Neural cell (in vitro differentiated cells): ENCODE results near the gene IL3. TPM values are rescaled to one million over a fixed set of nuclear protein-coding genes. Genes with fewer than 3 reads are reported as not detected.

Source experiments
- H2AFZ ChIP-seq: fragments of 200-600, 300-800 bp; sonication (generic), shearing (Covaris generic); 2 replicates; pipeline ENCODE4 v1.6.0; 2014; ENCODE audit warnings: low read depth, mild to moderate bottlenecking, antibody characterized with exemption, low read length, moderate library complexity
- H3F3A ChIP-seq: fragments of 200-600 bp; shearing (Covaris generic); 2 replicates; pipeline ENCODE4 v1.6.1; 2016; ENCODE audit warnings: mild to moderate bottlenecking, moderate library complexity, mixed read lengths, antibody characterized with exemption, low read length; ENCODE audit not compliant: insufficient read depth, poor library complexity, severe bottlenecking
- H3K27ac ChIP-seq: fragments of 200-600, 300-800 bp; sonication (generic), shearing (Covaris generic); 2 replicates; pipeline ENCODE4 v1.5.1; 2014; ENCODE audit warnings: mild to moderate bottlenecking, low read length, moderate library complexity
- H3K27me3 ChIP-seq: fragments of 300-800, 200-600 bp; sonication (generic), shearing (Covaris generic); 2 replicates; pipeline ENCODE4 v1.6.0; 2014; ENCODE audit warnings: mild to moderate bottlenecking, low read depth, low read length, moderate library complexity; ENCODE audit not compliant: insufficient read depth
- H3K36me3 ChIP-seq: fragments of 300-800, 200-600 bp; sonication (generic), shearing (Covaris generic); 2 replicates; pipeline ENCODE4 v1.5.1; 2014; ENCODE audit warnings: mild to moderate bottlenecking, antibody characterized with exemption, low read length, moderate library complexity; ENCODE audit not compliant: insufficient read depth
- H3K4me2 ChIP-seq: fragments of 300-800, 200-600 bp; sonication (generic), shearing (Covaris generic); 2 replicates; pipeline ENCODE4 v1.6.0; 2014; ENCODE audit warnings: mild to moderate bottlenecking, low read length
- H3K4me3 ChIP-seq: fragments of 300-800, 200-600 bp; sonication (generic), shearing (Covaris generic); 2 replicates; pipeline ENCODE4 v1.5.1; 2014; ENCODE audit warnings: mild to moderate bottlenecking, low read length, moderate library complexity
- H3K79me2 ChIP-seq: fragments of 200-600 bp; shearing (Covaris generic); replicated peaks from 2 replicates; pipeline ENCODE4 v1.6.0; 2014; ENCODE audit warnings: mild to moderate bottlenecking, low read length, moderate library complexity; ENCODE audit not compliant: insufficient read depth
- H3K9ac ChIP-seq: fragments of 300-800, 200-600 bp; sonication (generic), shearing (Covaris generic); 2 replicates; pipeline ENCODE4 v1.6.1; 2016; ENCODE audit warnings: mild to moderate bottlenecking, low read length, mixed read lengths
- H3K9me2 ChIP-seq: fragments of 200-600 bp; shearing (Covaris generic); 2 replicates; pipeline ENCODE4 v1.6.1; 2016; ENCODE audit warnings: mild to moderate bottlenecking, low read length, mixed read lengths; ENCODE audit not compliant: insufficient read depth
- H3K9me3 ChIP-seq: fragments of 200-600, 300-800 bp; sonication (generic), shearing (Covaris generic); 2 replicates; pipeline ENCODE4 v1.6.1; 2016; ENCODE audit warnings: mild to moderate bottlenecking, mixed run types, low read length, moderate library complexity, mixed read lengths
- H4K20me1 ChIP-seq: fragments of 200-600 bp; shearing (Covaris generic); 2 replicates; pipeline ENCODE4 v1.6.1; 2016; ENCODE audit warnings: mild to moderate bottlenecking, mixed run types; ENCODE audit not compliant: insufficient read depth
- EP300 ChIP-seq: fragments of 450-650 bp; conservative IDR thresholded peaks from 2 replicates; pipeline ENCODE4 v1.6.1; 2014; ENCODE audit warnings: antibody characterized with exemption, mild to moderate bottlenecking, moderate library complexity; ENCODE audit not compliant: poor library complexity, severe bottlenecking
- EZH2 ChIP-seq: fragments of 200-600, 300-800 bp; shearing (Covaris generic), sonication (generic); IDR thresholded peaks from 2 replicates; pipeline ENCODE4 v1.6.1; 2014; ENCODE audit warnings: antibody characterized with exemption, low read length, borderline replicate concordance, mild to moderate bottlenecking; ENCODE audit not compliant: insufficient read depth, poor library complexity, severe bottlenecking
- MXI1 ChIP-seq: fragments of 450-650 bp; conservative IDR thresholded peaks from 2 replicates; pipeline ENCODE4 v1.6.1; 2014; ENCODE audit warnings: antibody characterized with exemption, mild to moderate bottlenecking; ENCODE audit not compliant: poor library complexity, severe bottlenecking
- POLR2AphosphoS5 ChIP-seq: IDR thresholded peaks from 2 replicates; pipeline ENCODE4 v1.6.1; 2012
- RAD21 ChIP-seq: fragments of 450-650 bp; conservative IDR thresholded peaks from 2 replicates; pipeline ENCODE4 v1.6.1; 2014; ENCODE audit warnings: antibody characterized with exemption, mild to moderate bottlenecking, moderate library complexity
- SMC3 ChIP-seq: fragments of 450-650 bp; conservative IDR thresholded peaks from 2 replicates; pipeline ENCODE4 v1.6.1; 2014; ENCODE audit warnings: antibody characterized with exemption, mild to moderate bottlenecking, moderate library complexity; ENCODE audit not compliant: poor library complexity
- polyA plus RNA-seq: library from polyadenylated mRNA; depleted of rRNA; stranded (reverse); fragments of >200 nt; gene quantifications from 2 replicates; pipeline ENCODE4 v1.2.3, GENCODE V29; 2014
- TF ChIP-seq, protein P1 (sequence below): fragments of 450-650 bp; IDR thresholded peaks from 2 replicates; pipeline ENCODE4 v1.5.1; 2014; ENCODE audit warnings: antibody characterized with exemption, mild to moderate bottlenecking, moderate library complexity; ENCODE audit not compliant: poor library complexity, severe bottlenecking
- TF ChIP-seq, protein P2 (sequence below): IDR thresholded peaks from 2 replicates; pipeline ENCODE4 v1.6.1; 2012; ENCODE audit warnings: borderline replicate concordance

Gene IL3
- polyA plus RNA-seq, 1 donor from 2014 or later = not detected

DNA sequence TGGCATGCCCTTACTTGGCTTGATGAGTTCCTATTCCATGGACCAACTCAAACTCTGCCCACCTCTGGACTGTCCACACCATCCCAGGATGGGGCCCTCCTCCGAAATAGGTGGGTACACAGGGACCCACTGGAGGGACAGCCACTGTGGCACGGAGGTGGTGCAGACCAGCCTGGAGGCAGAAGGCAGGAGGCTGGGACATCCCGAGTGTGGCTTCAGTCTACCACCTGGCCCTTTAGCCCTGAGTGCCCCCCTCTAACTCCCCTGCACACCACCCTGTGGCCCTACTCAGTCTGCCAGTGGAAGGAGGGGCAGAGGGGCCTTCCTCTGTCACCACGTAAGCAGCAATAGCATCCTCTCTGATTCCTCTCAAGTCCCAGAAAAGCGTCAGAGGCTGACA lies 3.7 kb downstream of the IL3 start:
- no peak overlapping the region for H3K4me2 ChIP-seq
- no peaks in the 10 kb centered on the region for H3F3A ChIP-seq
- H3K36me3 ChIP-seq = no peaks in the 10 kb centered on the region
- no peak overlapping the region for H3K27ac ChIP-seq
- H2AFZ ChIP-seq = no peak overlapping the region
- H3K4me3 ChIP-seq = no peak overlapping the region
- no peaks in the 10 kb centered on the region for H3K9me2 ChIP-seq
- H3K9ac ChIP-seq = no peak overlapping the region
- no peaks in the 10 kb centered on the region for H3K27me3 ChIP-seq
- TF ChIP-seq, protein P1, sequence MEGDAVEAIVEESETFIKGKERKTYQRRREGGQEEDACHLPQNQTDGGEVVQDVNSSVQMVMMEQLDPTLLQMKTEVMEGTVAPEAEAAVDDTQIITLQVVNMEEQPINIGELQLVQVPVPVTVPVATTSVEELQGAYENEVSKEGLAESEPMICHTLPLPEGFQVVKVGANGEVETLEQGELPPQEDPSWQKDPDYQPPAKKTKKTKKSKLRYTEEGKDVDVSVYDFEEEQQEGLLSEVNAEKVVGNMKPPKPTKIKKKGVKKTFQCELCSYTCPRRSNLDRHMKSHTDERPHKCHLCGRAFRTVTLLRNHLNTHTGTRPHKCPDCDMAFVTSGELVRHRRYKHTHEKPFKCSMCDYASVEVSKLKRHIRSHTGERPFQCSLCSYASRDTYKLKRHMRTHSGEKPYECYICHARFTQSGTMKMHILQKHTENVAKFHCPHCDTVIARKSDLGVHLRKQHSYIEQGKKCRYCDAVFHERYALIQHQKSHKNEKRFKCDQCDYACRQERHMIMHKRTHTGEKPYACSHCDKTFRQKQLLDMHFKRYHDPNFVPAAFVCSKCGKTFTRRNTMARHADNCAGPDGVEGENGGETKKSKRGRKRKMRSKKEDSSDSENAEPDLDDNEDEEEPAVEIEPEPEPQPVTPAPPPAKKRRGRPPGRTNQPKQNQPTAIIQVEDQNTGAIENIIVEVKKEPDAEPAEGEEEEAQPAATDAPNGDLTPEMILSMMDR = no peak
- no peak for TF ChIP-seq EZH2
- no peak for TF ChIP-seq POLR2AphosphoS5
- no peak for TF ChIP-seq EP300
- no peak for TF ChIP-seq RAD21
- no peaks in the 10 kb centered on the region for H3K79me2 ChIP-seq
- no peaks in the 10 kb centered on the region for H4K20me1 ChIP-seq
- H3K9me3 ChIP-seq = no peaks in the 10 kb centered on the region

DNA sequence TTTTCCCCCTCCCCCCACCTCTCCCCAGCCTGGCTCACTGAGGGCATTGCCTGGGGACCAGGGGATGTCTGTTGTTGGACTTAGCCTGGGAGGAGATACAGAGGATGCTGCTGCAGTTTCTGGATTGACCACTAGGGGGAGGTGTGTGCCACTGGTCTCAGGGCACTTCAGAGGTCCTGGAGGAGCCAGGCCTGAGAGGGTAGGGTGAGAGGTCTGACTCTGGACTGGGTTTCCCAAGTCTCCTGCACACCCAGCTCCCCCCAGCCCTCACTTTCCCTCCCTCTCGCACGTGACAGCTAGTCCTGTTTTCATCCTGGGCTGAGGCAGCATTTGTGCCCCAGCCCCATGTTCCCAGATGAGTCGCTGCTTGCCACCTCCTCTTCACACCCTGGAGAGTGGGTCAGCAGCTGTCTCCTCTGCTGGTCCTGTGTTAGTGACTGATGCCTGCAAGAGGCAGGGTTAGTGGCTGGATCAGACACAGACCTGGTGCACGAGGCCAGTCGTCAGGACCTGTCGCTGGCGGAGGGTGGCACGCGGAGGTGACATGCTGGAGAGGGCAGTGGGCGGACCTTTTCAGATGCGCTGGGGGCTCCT lies 4.4 kb downstream of the IL3 start:
- no peaks in the 10 kb centered on the region for H3F3A ChIP-seq
- TF ChIP-seq, protein P1 = peak; percentile 76
- TF ChIP-seq POLR2AphosphoS5 (no peak), EP300 (no peak), SMC3 (peak; percentile 49), RAD21 (peak; percentile 63), MXI1 (no peak)
- H3K4me3 ChIP-seq = no peak overlapping the region
- H3K9me2 ChIP-seq = no peaks in the 10 kb centered on the region
- H4K20me1 ChIP-seq = no peaks in the 10 kb centered on the region
- no peak overlapping the region for H3K27ac ChIP-seq
- no peak overlapping the region for H2AFZ ChIP-seq
- no peaks in the 10 kb centered on the region for H3K79me2 ChIP-seq
- no peak overlapping the region for H3K4me2 ChIP-seq
- no peaks in the 10 kb centered on the region for H3K27me3 ChIP-seq
- H3K9ac ChIP-seq = no peak overlapping the region
- H3K9me3 ChIP-seq = no peaks in the 10 kb centered on the region
- H3K36me3 ChIP-seq = no peaks in the 10 kb centered on the region

DNA sequence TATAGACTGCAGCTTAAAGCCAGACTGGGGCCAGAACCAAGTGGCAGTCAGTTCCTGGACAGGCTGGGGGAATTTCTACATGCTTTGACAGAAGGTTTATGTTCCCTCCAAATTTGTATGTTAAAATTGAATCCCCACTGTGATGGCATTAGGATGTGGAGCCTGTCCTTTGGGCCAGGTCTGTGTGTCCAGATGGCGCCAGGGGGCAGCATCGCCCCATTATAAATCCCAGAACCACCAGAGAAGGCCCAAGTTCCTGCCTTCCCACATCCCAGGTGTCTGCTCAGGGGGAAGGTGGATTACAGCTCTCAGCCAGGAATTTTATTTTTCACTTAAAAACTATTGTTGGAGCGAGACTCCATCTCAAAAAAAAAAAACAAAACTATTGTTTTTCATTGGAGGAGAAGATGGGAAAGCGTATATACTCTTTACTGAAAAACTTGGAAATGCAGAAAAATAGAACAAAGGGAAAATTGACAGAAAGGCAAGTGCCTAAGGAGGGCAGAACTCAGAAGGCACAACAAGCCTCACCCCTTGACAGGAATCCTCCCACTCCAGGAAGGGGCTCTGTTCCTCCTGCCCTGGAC lies 5.0 kb downstream of the IL3 start:
- TF ChIP-seq, protein P2, sequence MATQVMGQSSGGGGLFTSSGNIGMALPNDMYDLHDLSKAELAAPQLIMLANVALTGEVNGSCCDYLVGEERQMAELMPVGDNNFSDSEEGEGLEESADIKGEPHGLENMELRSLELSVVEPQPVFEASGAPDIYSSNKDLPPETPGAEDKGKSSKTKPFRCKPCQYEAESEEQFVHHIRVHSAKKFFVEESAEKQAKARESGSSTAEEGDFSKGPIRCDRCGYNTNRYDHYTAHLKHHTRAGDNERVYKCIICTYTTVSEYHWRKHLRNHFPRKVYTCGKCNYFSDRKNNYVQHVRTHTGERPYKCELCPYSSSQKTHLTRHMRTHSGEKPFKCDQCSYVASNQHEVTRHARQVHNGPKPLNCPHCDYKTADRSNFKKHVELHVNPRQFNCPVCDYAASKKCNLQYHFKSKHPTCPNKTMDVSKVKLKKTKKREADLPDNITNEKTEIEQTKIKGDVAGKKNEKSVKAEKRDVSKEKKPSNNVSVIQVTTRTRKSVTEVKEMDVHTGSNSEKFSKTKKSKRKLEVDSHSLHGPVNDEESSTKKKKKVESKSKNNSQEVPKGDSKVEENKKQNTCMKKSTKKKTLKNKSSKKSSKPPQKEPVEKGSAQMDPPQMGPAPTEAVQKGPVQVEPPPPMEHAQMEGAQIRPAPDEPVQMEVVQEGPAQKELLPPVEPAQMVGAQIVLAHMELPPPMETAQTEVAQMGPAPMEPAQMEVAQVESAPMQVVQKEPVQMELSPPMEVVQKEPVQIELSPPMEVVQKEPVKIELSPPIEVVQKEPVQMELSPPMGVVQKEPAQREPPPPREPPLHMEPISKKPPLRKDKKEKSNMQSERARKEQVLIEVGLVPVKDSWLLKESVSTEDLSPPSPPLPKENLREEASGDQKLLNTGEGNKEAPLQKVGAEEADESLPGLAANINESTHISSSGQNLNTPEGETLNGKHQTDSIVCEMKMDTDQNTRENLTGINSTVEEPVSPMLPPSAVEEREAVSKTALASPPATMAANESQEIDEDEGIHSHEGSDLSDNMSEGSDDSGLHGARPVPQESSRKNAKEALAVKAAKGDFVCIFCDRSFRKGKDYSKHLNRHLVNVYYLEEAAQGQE = no peak
- TF ChIP-seq EP300 (no peak), RAD21 (peak; percentile 82), POLR2AphosphoS5 (no peak), SMC3 (peak; percentile 78), EZH2 (no peak), MXI1 (no peak)
- TF ChIP-seq, protein P1 = peak; percentile 70
- H3K79me2 ChIP-seq = no peaks in the 10 kb centered on the region
- no peaks in the 10 kb centered on the region for H3K27me3 ChIP-seq
- no peaks in the 10 kb centered on the region for H4K20me1 ChIP-seq
- no peak overlapping the region for H3K4me3 ChIP-seq
- no peaks in the 10 kb centered on the region for H3K9me3 ChIP-seq
- H3F3A ChIP-seq = no peaks in the 10 kb centered on the region
- no peak overlapping the region for H3K4me2 ChIP-seq
- H3K9me2 ChIP-seq = no peaks in the 10 kb centered on the region
- H3K36me3 ChIP-seq = no peaks in the 10 kb centered on the region
- no peak overlapping the region for H3K9ac ChIP-seq
- peak overlapping the region; percentile 19 for H2AFZ ChIP-seq
- no peak overlapping the region for H3K27ac ChIP-seq
